Ovary (tissue), 9 donors: Measurements from ENCODE around the gene MAP3K9. TPM values are rescaled to one million over a fixed set of nuclear protein-coding genes. Genes with fewer than 3 reads are reported as not detected.

Experiments used
- DNase-seq, 5 donors: peaks; one replicate each; pipeline ENCODE4 v3.0.0-alpha.2; 2019 to 2020
- H3K27ac ChIP-seq, 2 donors: fragments of 200-600 bp; one replicate each; pipeline versions ENCODE4 v1.5.1 to v1.8.0; 2019 to 2022
- H3K27me3 ChIP-seq: fragments of 200-600 bp; one replicate; pipeline ENCODE4 v1.8.0; 2022
- H3K36me3 ChIP-seq: fragments of 200-600 bp; sonication (generic); one replicate; pipeline ENCODE4 v1.5.1; 2019
- H3K4me1 ChIP-seq: one replicate; pipeline ENCODE4 v1.8.1; 2013; ENCODE audit warnings: mild to moderate bottlenecking, moderate library complexity; ENCODE audit not compliant: insufficient read depth
- H3K4me3 ChIP-seq: fragments of 200-600 bp; sonication (generic); one replicate; pipeline ENCODE4 v1.5.1; 2017
- H3K9me3 ChIP-seq, 2 donors: fragments of 200-600 bp in 1 of 2; sonication (generic) in 1 of 2; one replicate each; pipeline versions ENCODE4 v1.5.1 to v1.8.1; 2013 to 2019; ENCODE audit warnings: mild to moderate bottlenecking in 1 of 2, moderate library complexity in 1 of 2
- CTCF ChIP-seq, 3 donors: fragments of 450-650 bp in 2 of 3; fragments of 200-600 bp in 1 of 3; IDR thresholded peaks; one replicate each; pipeline versions ENCODE4 v1.5.1 to v1.8.0; 2016 to 2022; ENCODE audit warnings: antibody characterized with exemption in 3 of 3, mild to moderate bottlenecking in 1 of 3
- EP300 ChIP-seq: sonication (generic); formaldehyde crosslinking; IDR thresholded peaks from one replicate; pipeline ENCODE4 v1.6.1; 2017; ENCODE audit warnings: antibody characterized with exemption
- POLR2A ChIP-seq: fragments of 450-650 bp; IDR thresholded peaks from one replicate; pipeline ENCODE4 v1.6.1; 2017; ENCODE audit warnings: antibody characterized with exemption, mild to moderate bottlenecking, moderate library complexity
- WGBS, 3 donors: extraction: QIAGEN DNeasy Blood & Tissue Kit in 1 of 3; methylation state at CpG; one replicate each; pipeline versions ENCODE4 v1.1.5 to v1.1.7; 2013 to 2017; 5-methylcytosine and 5-hydroxymethylcytosine counted together
- intact Hi-C, 4 donors: fragments of 100-400 bp; cut with DNase I; formaldehyde crosslinking; loops; one replicate each; pipeline versions ENCODE4 v1.11.0 to v1.15.1; 2022 to 2023
- polyA plus RNA-seq, 2 donors: library from polyadenylated mRNA; stranded (reverse); fragments of 200-250 nt in 1 of 2; fragments of 350-450 nt in 1 of 2; fragmentation: Illumina TruSeq in 1 of 2; extraction: RNeasy Lipid Tissue Mini Kit (QIAGEN cat#74804) in 1 of 2; gene quantifications; one replicate each; pipeline ENCODE4 v1.2.3, GENCODE V29; 2013 to 2014
- total RNA-seq, 7 donors: library from RNA; depleted of rRNA in 2 of 7; stranded (reverse); fragments of >200 nt in 2 of 7; fragmentation: NEBNext Ultra II Directional in 3 of 7; extraction: Animal tissue kit (Norgen Biotek cat#: 25700) in 3 of 7; gene quantifications; one replicate each; pipeline versions ENCODE4 v1.1.0 to v1.2.4, GENCODE V29; 2016 to 2023
- donor health status: DM: no; HTN: no; CAD: no; lungs with moderate emphysema.
- donor health status: DM: no; HTN: no; CAD: no.
- donor health status: Bipolar disorder and iron deficiency.
- donor health status: DM: yes; HTN: yes; CAD: no.
- donor health status: DM: no; HTN: no; CAD: no.
- donor health status: DM: yes; HTN: yes; CAD: no.

The MAP3K9 gene
- total and polyA plus RNA-seq, 9 donors = 0.80 to 3.7 (median 1.9) TPM

GRCh38 chr14:70838076-70838475 is 28.8 kb upstream of the MAP3K9 start:
- H3K4me1 ChIP-seq = peaks cover 1% of the 10 kb centered on the region
- TF ChIP-seq POLR2A = no peak
- TF ChIP-seq CTCF (IDR thresholded peaks at IDR 0.05) = no peak
- no peak for TF ChIP-seq EP300
- H3K27me3 ChIP-seq = no peaks in the 10 kb centered on the region
- H3K9me3 ChIP-seq = no peaks in the 10 kb centered on the region
- WGBS, 3 donors = 85 to 87% (median 86%) methylated on average over 4 of the region's 4 CpGs
- H3K36me3 ChIP-seq = no peaks in the 10 kb centered on the region
- H3K4me3 ChIP-seq = no peak overlapping the region
- no peak for DNase-seq
- intact Hi-C loops = no loop called here
- H3K27ac ChIP-seq = no peak overlapping the region

GRCh38 chr14:70836946-70837345 is 27.6 kb upstream of the MAP3K9 start:
- Histone ChIP-seq H3K4me1 (peaks cover 2% of the 10 kb centered on the region), H3K36me3 (no peaks in the 10 kb centered on the region), H3K27ac (no peak overlapping the region), H3K9me3 (no peaks in the 10 kb centered on the region), H3K4me3 (no peak overlapping the region), H3K27me3 (no peaks in the 10 kb centered on the region)
- no peak for DNase-seq
- TF ChIP-seq EP300 (no peak), POLR2A (no peak), CTCF (IDR thresholded peaks at IDR 0.05) (no peak)
- intact Hi-C loops = no loop called here

- H3K9me3 ChIP-seq = no peaks in the 10 kb centered on the region
- WGBS, 3 donors = 85 to 91% (median 89%) methylated on average over 5 of the region's 5 CpGs
- H3K27ac ChIP-seq = no peak overlapping the region
- intact Hi-C loops = no loop called here
- no peak for DNase-seq
- no peak for TF ChIP-seq CTCF (IDR thresholded peaks at IDR 0.05)
- no peak for TF ChIP-seq POLR2A
- TF ChIP-seq EP300 = no peak
- no peak overlapping the region for H3K4me3 ChIP-seq
- H3K36me3 ChIP-seq = no peaks in the 10 kb centered on the region
- no peaks in the 10 kb centered on the region for H3K27me3 ChIP-seq
- H3K4me1 ChIP-seq = peaks cover 2% of the 10 kb centered on the region
Observed at GRCh38 chr14:70833884-70834283, 24.6 kb upstream of the MAP3K9 start.

GRCh38 chr14:70832561-70833305 is 23.4 kb upstream of the MAP3K9 start:
- Histone ChIP-seq H3K27me3 (no peaks in the 10 kb centered on the region), H3K4me3 (no peak overlapping the region), H3K36me3 (no peaks in the 10 kb centered on the region), H3K27ac (peak overlapping the region in 1 of 2 donors; percentile 6), H3K4me1 (peaks cover 2% of the 10 kb centered on the region), H3K9me3 (no peaks in the 10 kb centered on the region)
- TF ChIP-seq POLR2A (no peak), EP300 (no peak), CTCF (IDR thresholded peaks at IDR 0.05) (no peak)
- intact Hi-C loops = no loop called here
- 10 to 18% (median 11%) methylated on average over 16 of the region's 16 CpGs for WGBS, 3 donors
- peak in 4 of 5 donors; percentile 30 to 46 (median 38) for DNase-seq
